ENCODE data around the gene PDXK.
"Not testable (repeated sequence)": the region's sequence is repeated elsewhere in the genome, so short reads cannot be mapped to it uniquely, and the experiment has no call there.

Gene PDXK

GRCh38 chr21:43688906-43689305 is 30.0 kb upstream of the PDXK start:
- DNase-seq (ENCODE audit: insufficient read length) (no peak), FAIRE-seq (no peak)
- TF ChIP-seq TAF1 (IDR thresholded peaks at IDR 0.05; ENCODE audit: borderline replicate concordance, low read depth, low read length), result no peak
- no peak for TF ChIP-seq POLR2A (IDR thresholded peaks at IDR 0.05; ENCODE audit: low read depth, low read length)

GRCh38 chr21:43689556-43690337 is 29.2 kb upstream of the PDXK start:
- TF ChIP-seq POLR2A (IDR thresholded peaks at IDR 0.05; ENCODE audit: low read depth, low read length) (0 out of 2 replicates have a peak, but pooled peaks have one; percentile 18), POLR2AphosphoS5 (IDR thresholded peaks at IDR 0.05; ENCODE audit: low read depth, low read length) (peak; percentile 41; the same call in 1 of the 2 replicates), TAF1 (IDR thresholded peaks at IDR 0.05; ENCODE audit: borderline replicate concordance, low read depth, low read length) (no peak)
- no peak for FAIRE-seq
- no peak for DNase-seq (ENCODE audit: insufficient read length)

DNA sequence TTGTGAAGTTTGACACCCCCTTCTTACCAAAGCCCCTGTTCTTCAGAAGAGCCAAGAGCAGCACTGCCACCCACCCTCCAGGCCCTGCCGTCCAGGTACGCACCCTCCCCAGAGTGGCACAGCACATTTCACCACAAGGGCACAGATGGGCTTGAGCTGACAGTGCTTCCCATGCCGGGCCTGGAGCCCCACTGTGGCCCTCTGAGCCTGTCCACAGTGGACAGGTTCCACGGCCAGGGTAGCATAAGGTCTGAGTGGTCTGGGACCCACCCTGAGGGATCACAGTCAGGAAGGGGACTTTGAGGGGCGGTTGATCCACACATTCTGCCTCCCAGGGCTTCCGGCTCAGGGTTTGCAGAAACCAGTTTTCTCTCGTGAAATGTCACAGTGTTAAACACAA is 28.6 kb upstream of the PDXK start:
- FAIRE-seq (no peak), DNase-seq (ENCODE audit: insufficient read length) (no peak)
- TF ChIP-seq POLR2A (IDR thresholded peaks at IDR 0.05; ENCODE audit: low read depth, low read length), result no peak
- TF ChIP-seq POLR2AphosphoS5 (IDR thresholded peaks at IDR 0.05; ENCODE audit: low read depth, low read length), result 0 out of 2 replicates have a peak, but pooled peaks have one; percentile 32

DNA sequence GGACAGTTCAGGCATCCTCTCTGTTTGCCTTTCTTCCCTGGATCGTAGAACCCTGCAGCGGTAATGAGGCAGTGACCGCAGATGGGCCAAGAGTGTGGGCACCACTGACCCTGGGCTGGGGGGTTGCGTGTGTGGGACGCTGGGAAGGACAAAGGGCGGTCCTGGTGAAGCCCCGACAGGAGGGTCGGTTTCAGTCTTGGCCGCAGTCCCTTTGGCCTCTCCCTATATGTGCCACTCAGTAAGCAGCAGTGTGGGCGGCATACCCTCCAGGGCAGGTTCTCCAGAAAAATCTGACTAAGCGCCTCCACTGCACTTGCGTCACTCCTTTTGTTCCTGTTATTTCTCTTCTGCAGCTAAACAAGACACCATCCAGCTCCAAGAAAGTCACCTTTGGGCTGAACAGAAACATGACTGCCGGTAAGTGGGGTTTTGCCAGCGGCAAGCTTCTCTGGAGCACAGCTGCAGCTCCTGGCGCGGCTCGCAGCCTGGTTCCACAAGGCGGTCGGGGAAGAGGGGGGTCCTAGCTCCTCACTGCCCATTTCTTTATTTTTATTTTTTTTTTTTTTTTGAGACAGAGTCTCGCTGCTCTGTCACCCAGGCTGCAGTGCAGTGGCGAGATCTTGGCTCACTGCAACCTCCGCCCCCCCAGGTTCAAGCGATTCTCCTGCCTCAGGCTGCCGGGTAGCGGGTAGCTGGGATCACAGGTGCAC is 27.7 kb upstream of the PDXK start:
- FAIRE-seq (no peak), DNase-seq (ENCODE audit: insufficient read length) (no peak)
- no peak for TF ChIP-seq POLR2A (IDR thresholded peaks at IDR 0.05; ENCODE audit: low read depth, low read length)
- no peak for TF ChIP-seq TAF1 (IDR thresholded peaks at IDR 0.05; ENCODE audit: borderline replicate concordance, low read depth, low read length)
- no peak for TF ChIP-seq POLR2AphosphoS5 (IDR thresholded peaks at IDR 0.05; ENCODE audit: low read depth, low read length)

DNA sequence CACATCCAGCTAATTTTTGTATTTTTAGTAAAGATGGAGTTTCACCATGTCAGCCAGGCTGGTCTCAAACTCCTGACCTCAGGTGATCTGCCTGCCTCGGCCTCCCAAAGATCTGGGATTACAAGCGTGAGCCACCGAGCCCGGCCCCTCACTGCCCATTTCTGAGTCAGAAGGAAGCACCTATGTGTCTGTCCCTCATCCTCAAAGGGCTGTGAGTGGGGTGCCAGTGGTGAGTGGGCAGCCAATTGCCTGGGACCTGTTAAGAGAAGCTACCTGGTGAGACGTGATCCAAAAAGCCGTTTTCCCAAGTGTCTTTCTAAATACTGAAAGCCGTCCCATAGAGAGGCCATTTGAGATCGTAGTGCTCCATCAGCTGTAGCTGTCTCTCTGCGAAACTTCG is 27.1 kb upstream of the PDXK start:
- no peak for TF ChIP-seq TAF1 (IDR thresholded peaks at IDR 0.05; ENCODE audit: borderline replicate concordance, low read depth, low read length)

GRCh38 chr21:43692949-43693348 is 26.0 kb upstream of the PDXK start:
- FAIRE-seq (no peak), DNase-seq (ENCODE audit: insufficient read length) (no peak)
- TF ChIP-seq POLR2AphosphoS5 (IDR thresholded peaks at IDR 0.05; ENCODE audit: low read depth, low read length), result no peak
- TF ChIP-seq TAF1 (IDR thresholded peaks at IDR 0.05; ENCODE audit: borderline replicate concordance, low read depth, low read length), result no peak
- no peak for TF ChIP-seq POLR2A (IDR thresholded peaks at IDR 0.05; ENCODE audit: low read depth, low read length)

More for the DNA sequence above, 27.1 kb upstream of the PDXK start:
- FAIRE-seq (no peak), DNase-seq (ENCODE audit: insufficient read length) (no peak)

DNA sequence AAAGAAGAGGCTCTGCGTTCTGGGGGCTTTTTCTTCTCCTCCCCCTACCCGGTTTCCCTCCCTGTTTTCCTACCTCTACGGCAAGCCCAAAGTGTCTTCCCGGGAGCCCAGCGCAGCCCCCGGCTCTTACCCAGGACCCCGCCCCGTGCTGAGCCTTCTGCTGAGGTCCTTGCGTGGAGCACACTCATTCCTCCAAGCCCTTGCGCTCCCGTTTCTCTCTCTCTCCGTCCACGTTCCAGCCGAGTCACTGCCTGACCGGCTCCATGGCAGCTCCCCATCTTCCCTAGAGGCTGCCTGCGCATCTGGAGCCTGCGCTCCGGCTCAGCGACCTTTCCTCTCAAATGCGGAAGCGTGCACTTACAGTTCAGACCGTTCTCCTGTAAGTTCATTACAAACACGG is 24.9 kb upstream of the PDXK start:
- DNase-seq (ENCODE audit: insufficient read length), result no peak
- no peak for FAIRE-seq
- TF ChIP-seq POLR2A (IDR thresholded peaks at IDR 0.05; ENCODE audit: low read depth, low read length), result no peak

DNA sequence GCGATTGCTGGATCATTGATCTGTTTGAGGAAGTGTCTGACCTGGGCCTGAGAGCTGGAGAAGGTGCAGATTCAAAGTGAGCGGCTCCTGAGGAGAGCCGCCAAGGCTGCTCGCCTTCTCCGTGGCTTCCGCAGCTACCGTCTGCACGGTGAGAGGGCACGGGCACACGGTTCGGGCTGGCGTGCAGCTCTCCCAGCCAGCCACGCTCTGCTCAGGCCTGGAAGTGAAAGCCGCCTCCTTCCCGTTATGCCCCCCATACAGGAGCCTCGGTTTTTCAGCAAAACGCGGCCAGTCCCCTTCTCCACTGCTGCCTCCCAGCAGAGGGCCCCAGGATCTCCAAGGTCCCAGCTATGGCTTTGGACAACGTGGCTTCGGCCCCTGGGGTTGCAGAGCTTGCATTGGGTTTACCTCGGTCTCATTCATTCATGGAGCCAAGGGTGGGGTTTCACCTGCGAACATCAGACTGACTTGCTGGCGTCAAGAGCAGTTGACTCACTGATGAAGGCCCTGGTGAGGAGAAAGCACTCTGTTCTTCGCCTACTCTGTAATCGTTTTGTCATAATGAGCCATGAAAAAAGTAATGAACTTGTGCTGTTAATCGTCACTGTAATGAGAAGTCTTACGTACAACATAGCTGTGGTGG is 24.4 kb upstream of the PDXK start:
- FAIRE-seq, result no peak
- no peak for DNase-seq (ENCODE audit: insufficient read length)
- TF ChIP-seq TAF1 (IDR thresholded peaks at IDR 0.05; ENCODE audit: borderline replicate concordance, low read depth, low read length) (no peak), POLR2AphosphoS5 (IDR thresholded peaks at IDR 0.05; ENCODE audit: low read depth, low read length) (0 out of 2 replicates have a peak, but pooled peaks have one; percentile 18)

DNA sequence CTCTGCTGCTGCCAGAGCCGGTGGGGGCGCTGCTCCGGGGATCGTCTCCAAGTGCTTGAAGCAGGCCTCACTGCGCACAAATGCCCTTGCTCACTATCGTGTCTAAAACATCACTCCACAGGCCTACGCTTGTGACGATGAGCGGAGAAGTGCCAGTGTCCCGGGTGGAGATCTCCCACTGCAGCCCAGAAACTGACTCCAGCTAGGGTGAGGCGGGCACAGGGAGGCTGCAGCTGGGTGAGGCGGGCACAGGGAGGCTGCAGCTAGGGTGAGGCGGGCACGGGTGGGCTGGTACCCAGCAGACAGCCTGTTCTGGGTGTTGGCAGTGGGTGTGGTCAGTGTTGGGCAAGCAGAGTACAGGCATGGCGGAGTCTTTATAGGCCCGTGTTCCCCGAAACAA is 22.7 kb upstream of the PDXK start:
- no peak for DNase-seq (ENCODE audit: insufficient read length)
- TF ChIP-seq POLR2AphosphoS5 (IDR thresholded peaks at IDR 0.05; ENCODE audit: low read depth, low read length) (no peak), TAF1 (IDR thresholded peaks at IDR 0.05; ENCODE audit: borderline replicate concordance, low read depth, low read length) (no peak), POLR2A (IDR thresholded peaks at IDR 0.05; ENCODE audit: low read depth, low read length) (no peak)
- FAIRE-seq, result no peak

- TF ChIP-seq TAF1 (IDR thresholded peaks at IDR 0.05; ENCODE audit: borderline replicate concordance, low read depth, low read length) (no peak), POLR2A (IDR thresholded peaks at IDR 0.05; ENCODE audit: low read depth, low read length) (no peak), POLR2AphosphoS5 (IDR thresholded peaks at IDR 0.05; ENCODE audit: low read depth, low read length) (no peak)
- no peak for FAIRE-seq
- no peak for DNase-seq (ENCODE audit: insufficient read length)
These were observed 20.9 kb upstream of the PDXK start for GRCh38 chr21:43697758-43698643.

GRCh38 chr21:43699492-43699777 is 19.5 kb upstream of the PDXK start:
- FAIRE-seq; DNase-seq (ENCODE audit: insufficient read length): not testable (repeated sequence)

Measured in GM12892 (cell line).